ENCODE results near the gene OR4N2.
"Not testable (repeated sequence)": the region's sequence is repeated elsewhere in the genome, so short reads cannot be mapped to it uniquely, and the experiment has no call there.

DNA sequence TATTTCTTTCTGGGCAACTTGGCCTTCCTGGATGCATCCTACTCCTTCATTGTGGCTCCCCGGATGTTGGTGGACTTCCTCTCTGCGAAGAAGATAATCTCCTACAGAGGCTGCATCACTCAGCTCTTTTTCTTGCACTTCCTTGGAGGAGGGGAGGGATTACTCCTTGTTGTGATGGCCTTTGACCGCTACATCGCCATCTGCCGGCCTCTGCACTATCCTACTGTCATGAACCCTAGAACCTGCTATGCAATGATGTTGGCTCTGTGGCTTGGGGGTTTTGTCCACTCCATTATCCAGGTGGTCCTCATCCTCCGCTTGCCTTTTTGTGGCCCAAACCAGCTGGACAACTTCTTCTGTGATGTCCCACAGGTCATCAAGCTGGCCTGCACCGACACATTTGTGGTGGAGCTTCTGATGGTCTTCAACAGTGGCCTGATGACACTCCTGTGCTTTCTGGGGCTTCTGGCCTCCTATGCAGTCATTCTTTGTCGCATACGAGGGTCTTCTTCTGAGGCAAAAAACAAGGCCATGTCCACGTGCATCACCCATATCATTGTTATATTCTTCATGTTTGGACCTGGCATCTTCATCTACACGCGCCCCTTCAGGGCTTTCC is 24.2 kb downstream of the OR4N2 start:
- not testable (repeated sequence) for TF ChIP-seq EZH2 (IDR thresholded peaks at IDR 0.05; ENCODE audit: low read length, unreplicated experiment); EZH2phosphoT487 (IDR thresholded peaks at IDR 0.05; ENCODE audit: borderline replicate concordance, low read length)

Data from PC-3 (cell line).